Endodermal cell (in vitro differentiated cells): ENCODE measurements around the gene RPS4Y1. TPM values are rescaled to one million over a fixed set of nuclear protein-coding genes. Genes with fewer than 3 reads are reported as not detected.

Experiments used
- DNase-seq: peaks from one replicate; pipeline ENCODE4 v3.0.0-alpha.2; 2017
- H3K27ac ChIP-seq: 2 replicates; pipeline ENCODE4 v1.5.1; 2013; ENCODE audit warnings: mild to moderate bottlenecking, low read depth, low read length, moderate library complexity
- H3K27me3 ChIP-seq: 2 replicates; pipeline ENCODE4 v1.6.1; 2013; ENCODE audit warnings: mild to moderate bottlenecking, low read length, moderate library complexity; ENCODE audit not compliant: insufficient read depth, control insufficient read depth, poor library complexity, severe bottlenecking
- H3K36me3 ChIP-seq: 2 replicates; pipeline ENCODE4 v1.7.0; 2013; ENCODE audit warnings: mild to moderate bottlenecking, low read length, moderate library complexity; ENCODE audit not compliant: control insufficient read depth, insufficient read depth
- H3K4me1 ChIP-seq: one replicate; pipeline ENCODE4 v1.7.0; 2013; ENCODE audit warnings: low read length; ENCODE audit not compliant: control insufficient read depth, insufficient read depth
- H3K4me3 ChIP-seq: 2 replicates; pipeline ENCODE4 v1.5.1; 2013; ENCODE audit warnings: mild to moderate bottlenecking, low read length, moderate library complexity
- H3K9ac ChIP-seq: 2 replicates; pipeline ENCODE4 v1.6.1; 2013; ENCODE audit warnings: mild to moderate bottlenecking, low read length, moderate library complexity; ENCODE audit not compliant: poor library complexity, severe bottlenecking; ENCODE audit errors: extremely low read depth
- H3K9me3 ChIP-seq: 2 replicates; pipeline ENCODE4 v1.6.1; 2013; ENCODE audit warnings: mild to moderate bottlenecking, low read length, moderate library complexity; ENCODE audit not compliant: control insufficient read depth
- H3K27ac Mint-ChIP-seq: 2 replicates; pipeline ENCODE4 v1.8.0; 2020; ENCODE audit warnings: mixed read lengths
- H3K27me3 Mint-ChIP-seq: 2 replicates; pipeline ENCODE4 v1.8.0; 2021; ENCODE audit warnings: mild to moderate bottlenecking, mixed read lengths; ENCODE audit not compliant: insufficient read depth
- H3K36me3 Mint-ChIP-seq: 2 replicates; pipeline ENCODE4 v1.8.0; 2020; ENCODE audit warnings: low read depth, mixed read lengths
- H3K4me1 Mint-ChIP-seq: 2 replicates; pipeline ENCODE4 v1.8.0; 2020; ENCODE audit warnings: mixed read lengths
- H3K4me3 Mint-ChIP-seq: 2 replicates; pipeline ENCODE4 v1.8.0; 2020; ENCODE audit warnings: mild to moderate bottlenecking, moderate library complexity, mixed read lengths
- H3K9me3 Mint-ChIP-seq: 2 replicates; pipeline ENCODE4 v1.8.0; 2020; ENCODE audit warnings: mild to moderate bottlenecking, mixed read lengths
- CTCF ChIP-seq: fragments of 200-600 bp; sonication (generic); conservative IDR thresholded peaks from 2 replicates; pipeline ENCODE4 v1.5.0; 2021; ENCODE audit warnings: antibody characterized with exemption, mild to moderate bottlenecking
- WGBS, 2 experiments: methylation state at CpG; one replicate each; pipeline versions ENCODE4 v1.1.5 to v1.1.7; 2013; ENCODE audit warnings: missing lambda C conversion rate in 2 of 2, mixed read lengths in 1 of 2; ENCODE audit not compliant: insufficient coverage in 1 of 2, insufficient read length in 1 of 2; 5-methylcytosine and 5-hydroxymethylcytosine counted together
- total RNA-seq, 2 donors: library from RNA; stranded (reverse); fragmentation: NEBNext Ultra II Directional in 1 of 2; extraction: Animal tissue kit (Norgen Biotek cat#: 25700) in 1 of 2; gene quantifications; 2 replicates in 1 of 2; 3 replicates in 1 of 2; pipeline ENCODE4 v1.2.1, GENCODE V29; 2021

Gene RPS4Y1
- total RNA-seq, 2 donors from 2014 or later = 348 TPM; not detected in 1

- Mint-ChIP-seq H3K36me3 (no peaks in the 10 kb centered on the region), H3K4me3 (no peak overlapping the region), H3K4me1 (no peaks in the 10 kb centered on the region), H3K27me3 (no peaks in the 10 kb centered on the region), H3K9me3 (no peaks in the 10 kb centered on the region), H3K27ac (no peak overlapping the region)
- no peak for DNase-seq
- H3K27ac ChIP-seq = no peak overlapping the region
- no peaks in the 10 kb centered on the region for H3K27me3 ChIP-seq
- TF ChIP-seq CTCF = no peak
- WGBS, 2 experiments = 92% methylated on average over 1 of the region's 1 CpG; no CpG with 5 or more reads in 1 of the 2 experiments
- H3K4me1 ChIP-seq = peaks cover 4% of the 10 kb centered on the region
- no peak overlapping the region for H3K4me3 ChIP-seq
- H3K9ac ChIP-seq = no peak overlapping the region
- H3K36me3 ChIP-seq = peaks cover 93% of the 10 kb centered on the region
- no peaks in the 10 kb centered on the region for H3K9me3 ChIP-seq
Measured at GRCh38 chrY:2849368-2849767, 8.0 kb downstream of the RPS4Y1 start.

DNA sequence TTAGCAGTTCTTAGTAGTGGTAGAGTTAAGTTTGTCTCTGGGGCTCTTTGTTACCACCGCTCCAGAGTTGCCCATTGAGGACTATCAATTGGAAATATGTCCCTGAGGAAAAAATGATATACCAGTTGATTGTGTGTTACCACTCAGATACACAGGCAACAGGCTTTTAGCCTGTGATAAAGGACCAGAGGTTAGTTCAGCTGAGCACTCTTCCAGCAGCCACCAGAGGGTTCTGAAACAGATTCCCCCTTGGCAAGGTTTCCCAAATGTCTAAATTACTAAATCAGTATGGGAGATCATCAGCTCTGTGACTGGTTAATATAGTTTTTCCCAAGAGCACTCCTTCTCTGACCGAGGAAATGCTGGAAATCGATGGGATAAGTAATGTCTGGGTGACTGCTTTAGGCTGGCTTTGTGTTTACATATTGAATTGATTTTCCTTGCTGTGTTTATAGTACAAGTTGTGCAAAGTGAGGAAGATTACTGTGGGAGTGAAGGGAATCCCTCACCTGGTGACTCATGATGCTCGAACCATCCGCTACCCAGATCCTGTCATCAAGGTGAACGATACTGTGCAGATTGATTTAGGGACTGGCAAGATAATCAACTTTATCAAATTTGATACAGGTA lies 12.9 kb downstream of the RPS4Y1 start:
- H3K36me3 ChIP-seq = peaks cover 89% of the 10 kb centered on the region
- Mint-ChIP-seq H3K4me1 (no peaks in the 10 kb centered on the region), H3K4me3 (no peak overlapping the region), H3K9me3 (no peaks in the 10 kb centered on the region), H3K27ac (no peak overlapping the region), H3K36me3 (no peaks in the 10 kb centered on the region), H3K27me3 (no peaks in the 10 kb centered on the region)
- no peak overlapping the region for H3K4me3 ChIP-seq
- no peaks in the 10 kb centered on the region for H3K27me3 ChIP-seq
- H3K27ac ChIP-seq = no peak overlapping the region
- H3K9ac ChIP-seq = no peak overlapping the region
- H3K9me3 ChIP-seq = no peaks in the 10 kb centered on the region
- DNase-seq = no peak
- H3K4me1 ChIP-seq = peaks cover 4% of the 10 kb centered on the region
- TF ChIP-seq CTCF = no peak
- 97% methylated on average over 6 of the region's 6 CpGs; no CpG with 5 or more reads in 1 of the 2 experiments for WGBS, 2 experiments

DNA sequence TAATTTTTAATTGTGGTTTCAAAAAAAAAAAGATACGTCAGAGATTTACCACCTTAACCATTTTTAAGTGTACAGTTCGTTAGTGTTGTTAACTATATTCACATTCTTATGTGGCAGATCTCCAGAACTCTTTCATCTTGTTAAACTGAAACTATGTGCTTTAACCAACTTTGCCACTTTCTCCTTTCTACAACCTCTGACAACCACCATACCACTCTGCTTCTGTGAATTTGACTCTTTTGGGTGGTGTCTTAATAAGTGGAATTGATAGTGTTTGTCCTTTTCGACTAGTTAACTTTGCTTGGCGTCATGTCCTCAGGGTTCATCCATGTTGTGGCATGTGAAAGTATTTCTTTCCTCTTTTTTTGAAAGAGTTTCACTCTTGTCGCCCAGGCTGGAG lies 15.7 kb downstream of the RPS4Y1 start:
- Histone ChIP-seq H3K9me3 (no peaks in the 10 kb centered on the region), H3K27ac (no peak overlapping the region), H3K9ac (no peak overlapping the region), H3K4me1 (peaks cover 2% of the 10 kb centered on the region), H3K27me3 (no peaks in the 10 kb centered on the region), H3K4me3 (no peak overlapping the region), H3K36me3 (peaks cover 93% of the 10 kb centered on the region)
- Mint-ChIP-seq H3K9me3 (no peaks in the 10 kb centered on the region), H3K4me1 (no peaks in the 10 kb centered on the region), H3K36me3 (no peaks in the 10 kb centered on the region), H3K27ac (no peak overlapping the region), H3K4me3 (no peak overlapping the region), H3K27me3 (no peaks in the 10 kb centered on the region)
- TF ChIP-seq CTCF = no peak
- 94% methylated on average over 2 of the region's 5 CpGs; no CpG with 5 or more reads in 1 of the 2 experiments for WGBS, 2 experiments
- DNase-seq = no peak
